Endothelial cell of umbilical vein (primary cell): Measurements from ENCODE around the gene C3orf20. TPM values are rescaled to one million over a fixed set of nuclear protein-coding genes. Genes with fewer than 3 reads are reported as not detected.

ENCODE experiments used
- BruUV-seq: library from RNA; stranded (reverse); fragments of 400-500 nt; replicated peaks from 2 replicates; lab custom pipeline; 2021; lab: Mats Ljungman, UMichigan
- CTCF ChIA-PET: fragments of 300-600, 350-600 bp; sonication (Branson Sonifier 250); formaldehyde crosslinking; loops from one replicate; lab custom pipeline; 2021; ENCODE audit warnings: antibody characterized with exemption, inconsistent platforms; lab: Charles Lee
- POLR2A ChIA-PET: fragments of 300-600, 350-600 bp; sonication (Branson Sonifier 250); formaldehyde crosslinking; loops from one replicate; lab custom pipeline; 2021; ENCODE audit warnings: antibody characterized with exemption, inconsistent platforms; lab: Charles Lee
- DNase-seq: peaks from one replicate; pipeline ENCODE4 v3.0.0-alpha.2; 2011; ENCODE audit warnings: low read depth, low spot score
- FAIRE-seq: peaks from 2 replicates; lab custom pipeline; 2011; peaks lifted over from hg19 to GRCh38; lab: Jason Lieb, UNC
- H2AFZ ChIP-seq: 2 replicates; pipeline ENCODE4 v1.6.0; 2012; ENCODE audit warnings: low read depth, low read length, control low read depth, inconsistent platforms
- H3K27ac ChIP-seq: 2 replicates; pipeline ENCODE4 v1.5.1; 2011; ENCODE audit warnings: low read depth, mild to moderate bottlenecking, control low read depth, low read length, moderate library complexity; ENCODE audit not compliant: insufficient read depth
- H3K27me3 ChIP-seq, 2 experiments: 2 replicates each; pipeline versions ENCODE4 v1.6.0 to v1.6.1; 2011; ENCODE audit warnings: low read length in 2 of 2, mixed read lengths in 1 of 2; ENCODE audit not compliant: control insufficient read depth in 2 of 2, insufficient read depth in 2 of 2
- H3K36me3 ChIP-seq, 2 experiments: 2 replicates in 1 of 2; 3 replicates in 1 of 2; pipeline ENCODE4 v1.5.1; 2011; ENCODE audit warnings: low read length in 2 of 2, mild to moderate bottlenecking in 1 of 2, moderate library complexity in 1 of 2; ENCODE audit not compliant: control insufficient read depth in 2 of 2, insufficient read depth in 2 of 2; ENCODE audit errors: extremely low read depth in 1 of 2
- H3K4me1 ChIP-seq: 3 replicates; pipeline ENCODE4 v1.5.1; 2011; ENCODE audit warnings: mild to moderate bottlenecking, low read length; ENCODE audit not compliant: control insufficient read depth, insufficient read depth; ENCODE audit errors: extremely low read depth
- H3K4me2 ChIP-seq: 2 replicates; pipeline ENCODE4 v1.6.1; 2011; ENCODE audit warnings: low read length, control low read depth, mixed read lengths; ENCODE audit not compliant: insufficient read depth
- H3K4me3 ChIP-seq, 3 experiments: fragments of 200-600 bp in 1 of 3; sonication (generic), shearing (Covaris generic) in 1 of 3; replicated peaks in 1 of 3; 2 replicates each; pipeline ENCODE4 v1.5.1; 2011 to 2016; ENCODE audit warnings: control low read depth in 3 of 3, low read length in 3 of 3, mild to moderate bottlenecking in 2 of 3, inconsistent platforms in 1 of 3, low read depth in 1 of 3, moderate library complexity in 1 of 3; ENCODE audit not compliant: insufficient read depth in 1 of 3
- H3K79me2 ChIP-seq: 2 replicates; pipeline ENCODE4 v1.6.0; 2012; ENCODE audit warnings: low read length, inconsistent platforms; ENCODE audit not compliant: control insufficient read depth, insufficient read depth
- H3K9ac ChIP-seq: replicated peaks from 2 replicates; pipeline ENCODE3; 2011; ENCODE audit warnings: low read length, control low read depth; ENCODE audit not compliant: insufficient read depth; ENCODE audit errors: extremely low read depth
- H3K9me1 ChIP-seq: replicated peaks from 3 replicates; pipeline ENCODE4 v1.6.0; 2011; ENCODE audit warnings: mild to moderate bottlenecking, low read length; ENCODE audit not compliant: control insufficient read depth, insufficient read depth; ENCODE audit errors: extremely low read depth
- H3K9me3 ChIP-seq: replicated peaks from 2 replicates; pipeline ENCODE4 v1.5.1; 2012; ENCODE audit warnings: low read length, inconsistent platforms; ENCODE audit not compliant: control insufficient read depth, insufficient read depth
- H4K20me1 ChIP-seq: replicated peaks from 2 replicates; pipeline ENCODE3; 2011; ENCODE audit warnings: mild to moderate bottlenecking, low read length; ENCODE audit not compliant: control insufficient read depth, insufficient read depth; ENCODE audit errors: extremely low read depth
- CTCF ChIP-seq, 2 donors: IDR thresholded peaks; 1 replicate in 1 of 2; 2 replicates in 1 of 2; pipeline ENCODE4 v1.5.1; 2011; ENCODE audit warnings: low read length in 2 of 2, mild to moderate bottlenecking in 2 of 2, moderate library complexity in 2 of 2, control low read depth in 1 of 2, inconsistent platforms in 1 of 2, low read depth in 1 of 2; ENCODE audit not compliant: insufficient read depth in 1 of 2; ENCODE audit errors: extremely low read depth in 1 of 2
- EZH2 ChIP-seq: IDR thresholded peaks from 2 replicates; pipeline ENCODE4 v1.6.1; 2012; ENCODE audit warnings: borderline replicate concordance, low read depth, mild to moderate bottlenecking, moderate library complexity, low read length, inconsistent platforms; ENCODE audit not compliant: severe bottlenecking
- FOS ChIP-seq: IDR thresholded peaks from 2 replicates; pipeline ENCODE4 v1.6.1; 2011; ENCODE audit warnings: mild to moderate bottlenecking, low read length, moderate library complexity, borderline replicate concordance; ENCODE audit not compliant: insufficient read depth
- GATA2 ChIP-seq: IDR thresholded peaks from 2 replicates; pipeline ENCODE4 v1.7.0; 2011; ENCODE audit warnings: low read depth, mild to moderate bottlenecking, moderate library complexity, mixed read lengths, low read length; ENCODE audit not compliant: insufficient read length, insufficient read depth
- JUN ChIP-seq: IDR thresholded peaks from 2 replicates; pipeline ENCODE4 v1.6.1; 2011; ENCODE audit warnings: borderline replicate concordance, low read depth; ENCODE audit not compliant: insufficient read length, insufficient read depth
- MAX ChIP-seq: IDR thresholded peaks from 2 replicates; pipeline ENCODE4 v1.6.1; 2011; ENCODE audit not compliant: insufficient read depth, insufficient read length
- MYC ChIP-seq: IDR thresholded peaks from one replicate; pipeline ENCODE4 v1.6.1; 2011; ENCODE audit warnings: mild to moderate bottlenecking, low read depth, low read length
- POLR2A ChIP-seq: IDR thresholded peaks from 2 replicates; pipeline ENCODE4 v1.6.1; 2012; ENCODE audit warnings: low read depth, mild to moderate bottlenecking, control low read depth, low read length
- POLR2AphosphoS5 ChIP-seq: IDR thresholded peaks from 2 replicates; pipeline ENCODE4 v1.6.1; 2012; ENCODE audit warnings: low read depth, mild to moderate bottlenecking, control low read depth, low read length, moderate library complexity; ENCODE audit not compliant: insufficient read depth
- dilution Hi-C: fragments of 300-500 bp; cut with MboI; formaldehyde crosslinking; loops from one replicate; pipeline ENCODE4 v1.15.0; 2019; ENCODE audit warnings: low sequenced_read_pairs; ENCODE audit not compliant: extremely low pct_ligation_motif_present
- intact Hi-C: fragments of 100-400 bp; cut with micrococcal nuclease; formaldehyde crosslinking; loops from one replicate; pipeline ENCODE4 v1.10.0; 2022
- polyA plus RNA-seq, 4 experiments: library from polyadenylated mRNA; depleted of rRNA in 3 of 4; stranded (reverse) in 3 of 4; unstranded in 1 of 4; fragments of >200 nt; gene quantifications; 2 replicates each; pipeline versions ENCODE4 v1.2.1 to v1.2.3, GENCODE V29; 2011 to 2012; ENCODE audit warnings: missing spikeins in 1 of 4
- total RNA-seq: library from RNA; stranded (reverse); gene quantifications from 2 replicates; pipeline ENCODE4 v1.2.3, GENCODE V29; 2021

The C3orf20 gene
- total and polyA plus RNA-seq, 2 donors (not counting 3 experiments of a cell fraction or from before 2014, with no cell fraction given) = not detected

- POLR2A ChIA-PET = no interaction called here
- DNase-seq = no peak
- Histone ChIP-seq H2AFZ (no peak overlapping the region), H3K27me3 (peaks cover 2 to 12% of the 10 kb centered on the region in 2 experiments), H3K27ac (no peak overlapping the region), H4K20me1 (no peaks in the 10 kb centered on the region), H3K9me3 (no peaks in the 10 kb centered on the region), H3K79me2 (no peaks in the 10 kb centered on the region), H3K4me1 (no peaks in the 10 kb centered on the region), H3K36me3 (no peaks in the 10 kb centered on the region), H3K9me1 (no peaks in the 10 kb centered on the region), H3K4me2 (no peak overlapping the region), H3K4me3 (no peak overlapping the region), H3K9ac (no peak overlapping the region)
- FAIRE-seq = no peak
- CTCF ChIA-PET = interaction anchor here (1.7 kb wide), 1 partner anchor 60 kb away, joined by 6 read pairs; no protein-coding TSS in a partner anchor
- dilution Hi-C loops = no loop called here
- TF ChIP-seq EZH2 (no peak), CTCF (IDR thresholded peaks at IDR 0.05; ENCODE audit: extremely low read depth in 1 of 2, insufficient read depth in 1 of 2, low read depth in 1 of 2, low read length in 2 of 2) (no peak)
- BruUV-seq = no TSS peak
- intact Hi-C loops = no loop called here
Measured at GRCh38 chr3:14721126-14721864, 46.4 kb downstream of the C3orf20 start.

GRCh38 chr3:14725013-14725412 lies 50.1 kb downstream of the C3orf20 start:
- H2AFZ ChIP-seq = no peak overlapping the region
- no TSS peak for BruUV-seq
- no peak overlapping the region for H3K4me3 ChIP-seq
- peaks cover 2% of the 10 kb centered on the region in 2 experiments for H3K27me3 ChIP-seq
- H3K79me2 ChIP-seq = no peaks in the 10 kb centered on the region
- no peak for TF ChIP-seq CTCF (IDR thresholded peaks at IDR 0.05; ENCODE audit: extremely low read depth in 1 of 2, insufficient read depth in 1 of 2, low read depth in 1 of 2, low read length in 2 of 2)
- no peak for TF ChIP-seq POLR2AphosphoS5
- TF ChIP-seq EZH2 = no peak
- TF ChIP-seq MYC = no peak
- no peak for TF ChIP-seq FOS
- no peak for TF ChIP-seq MAX
- TF ChIP-seq JUN = no peak
- no peak for TF ChIP-seq POLR2A
- TF ChIP-seq GATA2 = no peak
- FAIRE-seq = no peak
- intact Hi-C loops = no loop called here
- POLR2A ChIA-PET = no interaction called here
- no peak overlapping the region for H3K27ac ChIP-seq
- no peak for DNase-seq
- dilution Hi-C loops = no loop called here
- CTCF ChIA-PET = interaction anchor here (0.6 kb wide), 1 partner anchor 52 kb away, joined by 3 read pairs; no protein-coding TSS in a partner anchor
- no peak overlapping the region for H3K4me2 ChIP-seq
- no peaks in the 10 kb centered on the region for H3K4me1 ChIP-seq
- no peak overlapping the region for H3K9ac ChIP-seq
- H3K9me1 ChIP-seq = no peaks in the 10 kb centered on the region
- H3K36me3 ChIP-seq = no peaks in the 10 kb centered on the region
- H4K20me1 ChIP-seq = no peaks in the 10 kb centered on the region
- no peaks in the 10 kb centered on the region for H3K9me3 ChIP-seq
